BLaER1 (cell line): ENCODE data around the gene GNAI2.
"Not testable (repeated sequence)": the region's sequence is repeated elsewhere in the genome, so short reads cannot be mapped to it uniquely, and the experiment has no call there.

Experiments used
- H3K27ac ChIP-seq: shearing (Covaris generic); formaldehyde crosslinking; 2 replicates; pipeline ENCODE4 v1.8.1; 2022
- H3K27me3 ChIP-seq: shearing (Covaris generic); formaldehyde crosslinking; 2 replicates; pipeline ENCODE4 v1.8.1; 2022
- H3K36me3 ChIP-seq: shearing (Covaris generic); formaldehyde crosslinking; 2 replicates; pipeline ENCODE4 v1.8.1; 2022
- H3K4me1 ChIP-seq: shearing (Covaris generic); formaldehyde crosslinking; 2 replicates; pipeline ENCODE4 v1.8.1; 2022
- H3K4me2 ChIP-seq: shearing (Covaris generic); formaldehyde crosslinking; 2 replicates; pipeline ENCODE4 v1.8.1; 2022
- H3K4me3 ChIP-seq: shearing (Covaris generic); formaldehyde crosslinking; 2 replicates; pipeline ENCODE4 v1.8.1; 2022
- H3K9ac ChIP-seq: shearing (Covaris generic); formaldehyde crosslinking; 2 replicates; pipeline ENCODE4 v1.8.1; 2022
- H3K9me3 ChIP-seq: shearing (Covaris generic); formaldehyde crosslinking; 2 replicates; pipeline ENCODE4 v1.8.1; 2022
- H4K20me1 ChIP-seq: shearing (Covaris generic); formaldehyde crosslinking; 2 replicates; pipeline ENCODE4 v1.8.1; 2022
- Cebpa-rat ChIP-seq: shearing (Covaris generic); IDR thresholded peaks from 2 replicates; pipeline ENCODE4 v1.8.1; 2022

The GNAI2 gene

GRCh38 chr3:50279255-50280016 lies 43.4 kb downstream of the GNAI2 start:
- H3K36me3 ChIP-seq: no peaks in the 10 kb centered on the region
- no peak overlapping the region for H3K4me3 ChIP-seq
- no peak overlapping the region for H3K9ac ChIP-seq
- H4K20me1 ChIP-seq: peaks cover 26% of the 10 kb centered on the region
- no peaks in the 10 kb centered on the region for H3K9me3 ChIP-seq
- H3K4me2 ChIP-seq: no peak overlapping the region
- peaks cover 26% of the 10 kb centered on the region for H3K4me1 ChIP-seq
- H3K27me3 ChIP-seq: peaks cover 53% of the 10 kb centered on the region
- no peak for TF ChIP-seq Cebpa-rat
- H3K27ac ChIP-seq: no peak overlapping the region

DNA sequence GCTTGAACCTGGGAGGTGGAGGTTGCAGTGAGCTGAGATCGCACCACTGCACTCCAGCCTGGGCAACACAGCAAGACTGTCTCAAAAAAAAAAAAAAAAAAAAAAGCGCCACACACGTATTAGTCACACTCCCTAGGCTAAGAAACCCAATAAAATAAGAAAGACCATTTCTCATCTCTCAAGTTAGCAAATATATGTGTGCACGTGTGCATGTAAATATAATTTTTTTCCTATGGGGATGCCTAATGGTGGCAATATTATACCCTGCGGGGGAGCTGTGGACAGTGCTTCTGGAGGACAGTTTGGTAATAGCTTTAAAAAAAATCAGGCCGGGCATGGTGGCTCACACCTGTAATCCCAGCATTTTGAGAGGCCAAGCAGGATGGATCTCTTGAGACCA lies 48.1 kb downstream of the GNAI2 start:
- not testable (repeated sequence) for H3K27me3 ChIP-seq, H3K4me1 ChIP-seq, H3K4me2 ChIP-seq, H3K9ac ChIP-seq, H3K4me3 ChIP-seq, H3K27ac ChIP-seq, H4K20me1 ChIP-seq, H3K9me3 ChIP-seq
- H3K36me3 ChIP-seq: peaks cover 42% of the 10 kb centered on the region

DNA sequence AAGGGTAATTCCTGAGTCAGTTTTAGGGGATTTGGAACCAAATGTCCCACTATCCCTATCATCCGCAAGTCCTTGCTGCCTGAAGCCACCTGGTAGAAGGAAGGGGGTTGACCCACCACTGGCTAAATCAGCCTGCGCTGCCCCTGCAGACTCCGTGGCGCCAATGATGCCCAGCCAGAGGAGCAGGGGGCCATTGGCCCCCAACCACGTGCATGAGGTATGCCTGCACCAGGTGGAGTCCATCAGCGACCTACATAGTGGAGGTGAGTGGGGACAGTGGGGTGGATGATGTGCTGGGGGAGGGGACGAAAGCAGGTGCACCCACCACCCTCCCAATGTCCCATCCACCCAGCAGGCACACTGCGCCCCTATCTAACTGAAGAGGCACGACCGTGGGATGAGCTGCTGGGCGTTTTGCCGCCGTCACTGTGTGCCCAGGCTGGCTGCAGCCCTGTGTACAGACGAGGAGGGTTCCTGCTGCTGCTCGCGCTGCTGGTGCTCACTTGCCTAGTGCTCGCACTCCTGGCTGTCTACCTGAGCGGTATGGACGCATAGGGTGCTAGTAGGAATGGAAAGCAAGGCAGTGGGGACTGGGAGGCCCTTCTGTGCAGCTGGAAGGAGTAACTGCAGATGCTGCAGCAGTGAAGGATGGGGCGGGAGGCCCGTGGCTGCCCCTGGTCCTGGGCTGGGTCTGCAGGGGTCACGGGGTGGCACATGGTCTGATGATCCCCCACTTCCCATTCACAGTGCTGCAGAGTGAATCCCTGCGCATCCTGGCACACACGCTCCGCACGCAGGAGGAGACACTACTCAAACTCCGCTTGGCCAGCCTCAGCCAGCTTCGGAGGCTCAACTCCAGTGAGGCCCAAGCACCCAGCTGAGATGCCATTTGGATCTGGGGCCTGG lies 50.6 kb downstream of the GNAI2 start:
- no peak overlapping the region for H3K27ac ChIP-seq
- H4K20me1 ChIP-seq: peaks cover 5% of the 10 kb centered on the region; the same call in 1 of the 2 replicates
- no peaks in the 10 kb centered on the region for H3K27me3 ChIP-seq
- no peak overlapping the region for H3K4me3 ChIP-seq
- no peak overlapping the region for H3K4me2 ChIP-seq
- no peaks in the 10 kb centered on the region for H3K9me3 ChIP-seq
- H3K36me3 ChIP-seq: peaks cover 59% of the 10 kb centered on the region
- H3K4me1 ChIP-seq: peaks cover 14% of the 10 kb centered on the region
- H3K9ac ChIP-seq: no peak overlapping the region
- TF ChIP-seq Cebpa-rat: no peak

- no peaks in the 10 kb centered on the region for H3K27me3 ChIP-seq
Measured at GRCh38 chr3:50287262-50287661, 51.3 kb downstream of the GNAI2 start.

DNA sequence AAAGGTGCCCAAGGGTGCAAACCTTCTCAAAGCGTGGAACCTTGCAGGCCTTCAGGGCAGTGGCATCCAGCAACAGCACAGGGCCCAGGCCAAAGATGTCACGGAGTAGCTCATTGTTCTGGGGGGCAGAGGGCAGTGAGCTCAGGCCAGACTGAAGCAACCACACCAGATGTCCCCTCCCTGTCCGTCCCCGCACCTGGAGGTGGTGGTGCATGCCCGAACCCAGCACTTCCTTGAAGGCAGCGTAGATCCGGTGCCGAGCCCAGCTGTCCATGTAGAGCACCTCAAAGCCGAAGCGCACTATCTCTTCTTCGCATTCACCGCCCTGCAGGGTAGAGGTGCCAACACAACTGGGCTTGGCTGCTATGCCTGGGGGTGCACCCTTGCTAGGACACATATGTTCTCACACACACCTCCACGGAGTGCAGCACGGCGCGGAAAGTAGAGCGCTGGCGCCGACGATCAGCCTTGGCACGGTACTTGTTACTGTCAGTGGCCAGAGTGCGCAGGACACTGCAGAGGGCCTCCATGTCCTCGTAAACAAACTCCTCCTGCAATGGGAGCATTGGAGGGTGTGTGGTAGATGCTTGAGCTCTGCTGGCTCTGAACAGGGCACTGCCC lies 52.5 kb downstream of the GNAI2 start:
- Histone ChIP-seq H3K27me3 (no peaks in the 10 kb centered on the region), H4K20me1 (peaks cover 5% of the 10 kb centered on the region; the same call in 1 of the 2 replicates), H3K4me2 (no peak overlapping the region), H3K27ac (no peak overlapping the region), H3K36me3 (peaks cover 59% of the 10 kb centered on the region), H3K9ac (no peak overlapping the region), H3K4me1 (peaks cover 23% of the 10 kb centered on the region), H3K9me3 (no peaks in the 10 kb centered on the region), H3K4me3 (no peak overlapping the region)
- TF ChIP-seq Cebpa-rat: no peak

More at GRCh38 chr3:50287262-50287661, 51.3 kb downstream of the GNAI2 start:
- H3K4me1 ChIP-seq: peaks cover 14% of the 10 kb centered on the region
- H3K4me2 ChIP-seq: no peak overlapping the region
- H3K4me3 ChIP-seq: no peak overlapping the region
- no peak overlapping the region for H3K27ac ChIP-seq
- no peaks in the 10 kb centered on the region for H3K9me3 ChIP-seq
- peaks cover 5% of the 10 kb centered on the region; the same call in 1 of the 2 replicates for H4K20me1 ChIP-seq
- peaks cover 59% of the 10 kb centered on the region for H3K36me3 ChIP-seq
- H3K9ac ChIP-seq: no peak overlapping the region
- no peak for TF ChIP-seq Cebpa-rat

GRCh38 chr3:50289130-50289529 lies 53.1 kb downstream of the GNAI2 start:
- H3K4me1 ChIP-seq: peaks cover 24% of the 10 kb centered on the region
- no peak overlapping the region for H3K4me2 ChIP-seq
- no peak for TF ChIP-seq Cebpa-rat
- H3K4me3 ChIP-seq: no peak overlapping the region
- peaks cover 59% of the 10 kb centered on the region for H3K36me3 ChIP-seq
- H3K27ac ChIP-seq: no peak overlapping the region
- no peaks in the 10 kb centered on the region for H3K9me3 ChIP-seq
- H3K9ac ChIP-seq: no peak overlapping the region
- H3K27me3 ChIP-seq: no peaks in the 10 kb centered on the region
- peaks cover 5% of the 10 kb centered on the region; the same call in 1 of the 2 replicates for H4K20me1 ChIP-seq

- Histone ChIP-seq H3K9me3 (no peaks in the 10 kb centered on the region), H4K20me1 (peaks cover 5% of the 10 kb centered on the region; the same call in 1 of the 2 replicates), H3K27ac (no peak overlapping the region), H3K4me3 (no peak overlapping the region), H3K36me3 (peaks cover 56% of the 10 kb centered on the region), H3K4me1 (peaks cover 24% of the 10 kb centered on the region), H3K4me2 (peak overlapping the region; percentile 98; the same call in 1 of the 2 replicates), H3K9ac (peak overlapping the region; percentile 98), H3K27me3 (no peaks in the 10 kb centered on the region)
- TF ChIP-seq Cebpa-rat: no peak
Measured at GRCh38 chr3:50290161-50290641, 54.2 kb downstream of the GNAI2 start.

GRCh38 chr3:50292159-50293078 lies 56.4 kb downstream of the GNAI2 start, which contains the start of gene IFRD2:
TSS of gene IFRD2 (minus strand) at chr3:50292429. CDS start at chr3:50292274, 155 bp downstream.
- Histone ChIP-seq H3K4me2 (peak within 1 kb of the TSS; percentile 98), H3K27ac (peak within 1 kb of the TSS; percentile 96), H3K9ac (peak within 1 kb of the TSS; percentile 98), H4K20me1 (no peaks in the 10 kb centered on the region; the same call in 1 of the 2 replicates), H3K4me1 (peaks cover 24% of the 10 kb centered on the region), H3K4me3 (peak within 1 kb of the TSS; percentile 97), H3K27me3 (no peaks in the 10 kb centered on the region), H3K9me3 (no peaks in the 10 kb centered on the region), H3K36me3 (peaks cover 42% of the 10 kb centered on the region)
- no peak for TF ChIP-seq Cebpa-rat
